SKM-1 treated with dmso at 0.1 percent for 144 hours (cell line): Measurements from ENCODE around the gene SMCR8.
"Not testable (repeated sequence)": the region's sequence is repeated elsewhere in the genome, so short reads cannot be mapped to it uniquely, and the experiment has no call there.

Experiments used
- DNase-seq: peaks from one replicate; lab custom pipeline; 2025; ENCODE audit not compliant: unreplicated experiment; lab: John Stamatoyannopoulos, UW

SMCR8 gene

GRCh38 chr17:18318771-18319450, 3.8 kb downstream of the SMCR8 start:
- DNase-seq, result no peak

GRCh38 chr17:18319604-18320256, 4.6 kb downstream of the SMCR8 start:
- peak; percentile 6 for DNase-seq

- DNase-seq, result no peak
Measured at GRCh38 chr17:18320301-18320700, 5.2 kb downstream of the SMCR8 start.

GRCh38 chr17:18321309-18321708, 6.2 kb downstream of the SMCR8 start:
- no peak for DNase-seq

- no peak for DNase-seq
Measured at GRCh38 chr17:18322522-18322921, 7.4 kb downstream of the SMCR8 start.

- no peak for DNase-seq
Measured at GRCh38 chr17:18323007-18323406, 7.9 kb downstream of the SMCR8 start.

- DNase-seq, result no peak
Measured at GRCh38 chr17:18323507-18324139, 8.5 kb downstream of the SMCR8 start.

GRCh38 chr17:18324140-18325050, 9.3 kb downstream of the SMCR8 start:
- no peak for DNase-seq

- no peak for DNase-seq
Measured at GRCh38 chr17:18326039-18326438, 10.9 kb downstream of the SMCR8 start.

GRCh38 chr17:18326572-18326971, 11.5 kb downstream of the SMCR8 start:
- DNase-seq, result no peak

- no peak for DNase-seq
Measured at GRCh38 chr17:18327093-18327492, 12.0 kb downstream of the SMCR8 start.

GRCh38 chr17:18327556-18327955, 12.5 kb downstream of the SMCR8 start:
- no peak for DNase-seq

GRCh38 chr17:18328643-18329204, 13.6 kb downstream of the SMCR8 start:
- no peak for DNase-seq

- no peak for DNase-seq
Measured at GRCh38 chr17:18331879-18332278, 16.8 kb downstream of the SMCR8 start.

GRCh38 chr17:18332909-18333489, 17.9 kb downstream of the SMCR8 start:
- no peak for DNase-seq

- not testable (repeated sequence) for DNase-seq
Measured at GRCh38 chr17:18338158-18338557, 23.1 kb downstream of the SMCR8 start.

- no peak for DNase-seq
Measured at GRCh38 chr17:18339933-18340332, 24.8 kb downstream of the SMCR8 start.

GRCh38 chr17:18344021-18344420, 28.9 kb downstream of the SMCR8 start:
- DNase-seq, result no peak

- no peak for DNase-seq
Measured at GRCh38 chr17:18353541-18353940, 38.4 kb downstream of the SMCR8 start.

GRCh38 chr17:18356624-18357023, 41.5 kb downstream of the SMCR8 start:
- no peak for DNase-seq

- DNase-seq, result no peak
Measured at GRCh38 chr17:18360518-18360917, 45.4 kb downstream of the SMCR8 start.
